Smooth muscle cell (in vitro differentiated cells): ENCODE measurements around the gene COL10A1. TPM values are rescaled to one million over a fixed set of nuclear protein-coding genes. Genes with fewer than 3 reads are reported as not detected.

Experiments
- DNase-seq: peaks from one replicate; lab custom pipeline; 2025; ENCODE audit not compliant: unreplicated experiment; lab: John Stamatoyannopoulos, UW
- H2AFZ ChIP-seq: fragments of 200-600 bp; sonication (generic); 2 replicates; pipeline ENCODE4 v1.6.0; 2016; ENCODE audit warnings: antibody characterized with exemption, low read depth, mild to moderate bottlenecking
- H3F3A ChIP-seq: fragments of 200-600 bp; sonication (generic); 2 replicates; pipeline ENCODE4 v1.6.0; 2017; ENCODE audit warnings: antibody characterized with exemption, low read depth
- H3K27ac ChIP-seq: fragments of 200-600 bp; sonication (generic); 2 replicates; pipeline ENCODE4 v1.5.1; 2016; ENCODE audit warnings: low read depth, mild to moderate bottlenecking
- H3K27me3 ChIP-seq: fragments of 200-600 bp; sonication (generic); 2 replicates; pipeline ENCODE4 v1.6.1; 2016; ENCODE audit warnings: low read depth, mild to moderate bottlenecking
- H3K36me3 ChIP-seq: fragments of 200-600 bp; sonication (generic); 2 replicates; pipeline ENCODE4 v1.5.1; 2016; ENCODE audit warnings: low read depth
- H3K4me1 ChIP-seq: fragments of 200-600 bp; sonication (generic); 2 replicates; pipeline ENCODE4 v1.5.1; 2016; ENCODE audit warnings: low read depth
- H3K4me2 ChIP-seq: fragments of 200-600 bp; sonication (generic); 2 replicates; pipeline ENCODE4 v1.6.0; 2016; ENCODE audit warnings: mild to moderate bottlenecking
- H3K4me3 ChIP-seq: fragments of 200-600 bp; sonication (generic); 2 replicates; pipeline ENCODE4 v1.5.1; 2016; ENCODE audit warnings: mild to moderate bottlenecking
- H3K79me2 ChIP-seq: fragments of 200-600 bp; sonication (generic); 2 replicates; pipeline ENCODE4 v1.6.0; 2016; ENCODE audit warnings: low read depth, mild to moderate bottlenecking
- H3K9ac ChIP-seq: fragments of 200-600 bp; sonication (generic); 2 replicates; pipeline ENCODE4 v1.6.0; 2016; ENCODE audit warnings: low read depth
- H3K9me3 ChIP-seq: fragments of 200-600 bp; sonication (generic); replicated peaks from 2 replicates; pipeline ENCODE4 v1.5.1; 2016; ENCODE audit warnings: low read depth
- H4K20me1 ChIP-seq: fragments of 200-600 bp; sonication (generic); 2 replicates; pipeline ENCODE4 v1.6.0; 2016; ENCODE audit warnings: low read depth
- WGBS: methylation state at CpG from one replicate; pipeline ENCODE4 v1.1.7; 2016; ENCODE audit warnings: low lambda C conversion rate; 5-methylcytosine and 5-hydroxymethylcytosine counted together
- polyA plus RNA-seq: library from polyadenylated mRNA; unstranded; fragments of >200 nt; fragmentation: Nextera tagmentation; extraction: Ambion mirVana; gene quantifications from 2 replicates; pipeline ENCODE4 v1.2.1, GENCODE V29; 2016
- total RNA-seq: library from RNA; depleted of rRNA; stranded (reverse); fragments of >200 nt; gene quantifications from 2 replicates; pipeline ENCODE4 v1.2.3, GENCODE V29; 2014
- TF ChIP-seq, protein P1 (sequence below): fragments of 200-600 bp; sonication (generic); IDR thresholded peaks from 2 replicates; pipeline ENCODE4 v1.5.1; 2017; ENCODE audit warnings: borderline replicate concordance, mild to moderate bottlenecking, antibody characterized with exemption; ENCODE audit not compliant: insufficient read depth, poor library complexity, severe bottlenecking

COL10A1 gene
- total and polyA plus RNA-seq, 2 experiments from 2014 or later, result 0.04 TPM; not detected in 1

DNA sequence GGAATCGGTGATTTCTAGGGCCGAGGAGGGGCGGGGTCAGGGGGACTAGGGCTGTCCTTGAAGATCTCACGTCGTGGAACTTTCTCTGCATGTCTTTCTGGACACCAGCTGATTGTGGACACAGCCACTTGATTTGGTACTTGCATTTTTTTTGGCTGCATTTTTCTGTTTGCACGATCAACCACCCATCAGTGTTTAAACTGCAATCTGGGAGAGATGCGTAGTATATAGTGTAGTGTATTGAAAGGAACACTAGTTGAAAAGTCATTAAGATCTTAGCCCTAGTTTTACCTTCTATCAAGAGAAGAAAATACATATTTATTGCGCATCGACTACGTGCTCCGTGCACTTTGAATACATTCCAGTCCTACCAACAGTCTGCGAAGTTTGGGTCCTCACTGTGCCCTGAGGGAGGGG is 24.6 kb downstream of the COL10A1 start:
- peaks cover 30% of the 10 kb centered on the region for H3K4me1 ChIP-seq
- peak overlapping the region; percentile 53 for H3K27ac ChIP-seq
- H3K4me3 ChIP-seq, result peak overlapping the region; percentile 99
- H3F3A ChIP-seq, result peaks cover 3% of the 10 kb centered on the region
- no peaks in the 10 kb centered on the region for H3K36me3 ChIP-seq
- no peaks in the 10 kb centered on the region for H4K20me1 ChIP-seq
- no peaks in the 10 kb centered on the region for H3K27me3 ChIP-seq
- peak overlapping the region; percentile 66 for H3K9ac ChIP-seq
- 2% methylated on average over 12 of the region's 12 CpGs for WGBS
- TF ChIP-seq, protein P1, sequence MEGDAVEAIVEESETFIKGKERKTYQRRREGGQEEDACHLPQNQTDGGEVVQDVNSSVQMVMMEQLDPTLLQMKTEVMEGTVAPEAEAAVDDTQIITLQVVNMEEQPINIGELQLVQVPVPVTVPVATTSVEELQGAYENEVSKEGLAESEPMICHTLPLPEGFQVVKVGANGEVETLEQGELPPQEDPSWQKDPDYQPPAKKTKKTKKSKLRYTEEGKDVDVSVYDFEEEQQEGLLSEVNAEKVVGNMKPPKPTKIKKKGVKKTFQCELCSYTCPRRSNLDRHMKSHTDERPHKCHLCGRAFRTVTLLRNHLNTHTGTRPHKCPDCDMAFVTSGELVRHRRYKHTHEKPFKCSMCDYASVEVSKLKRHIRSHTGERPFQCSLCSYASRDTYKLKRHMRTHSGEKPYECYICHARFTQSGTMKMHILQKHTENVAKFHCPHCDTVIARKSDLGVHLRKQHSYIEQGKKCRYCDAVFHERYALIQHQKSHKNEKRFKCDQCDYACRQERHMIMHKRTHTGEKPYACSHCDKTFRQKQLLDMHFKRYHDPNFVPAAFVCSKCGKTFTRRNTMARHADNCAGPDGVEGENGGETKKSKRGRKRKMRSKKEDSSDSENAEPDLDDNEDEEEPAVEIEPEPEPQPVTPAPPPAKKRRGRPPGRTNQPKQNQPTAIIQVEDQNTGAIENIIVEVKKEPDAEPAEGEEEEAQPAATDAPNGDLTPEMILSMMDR, result no peak
- no peak for DNase-seq
- H3K4me2 ChIP-seq, result peak overlapping the region; percentile 94
- peaks cover 4% of the 10 kb centered on the region for H3K9me3 ChIP-seq
- H3K79me2 ChIP-seq, result peaks cover 29% of the 10 kb centered on the region
- peak overlapping the region; percentile 100 for H2AFZ ChIP-seq

DNA sequence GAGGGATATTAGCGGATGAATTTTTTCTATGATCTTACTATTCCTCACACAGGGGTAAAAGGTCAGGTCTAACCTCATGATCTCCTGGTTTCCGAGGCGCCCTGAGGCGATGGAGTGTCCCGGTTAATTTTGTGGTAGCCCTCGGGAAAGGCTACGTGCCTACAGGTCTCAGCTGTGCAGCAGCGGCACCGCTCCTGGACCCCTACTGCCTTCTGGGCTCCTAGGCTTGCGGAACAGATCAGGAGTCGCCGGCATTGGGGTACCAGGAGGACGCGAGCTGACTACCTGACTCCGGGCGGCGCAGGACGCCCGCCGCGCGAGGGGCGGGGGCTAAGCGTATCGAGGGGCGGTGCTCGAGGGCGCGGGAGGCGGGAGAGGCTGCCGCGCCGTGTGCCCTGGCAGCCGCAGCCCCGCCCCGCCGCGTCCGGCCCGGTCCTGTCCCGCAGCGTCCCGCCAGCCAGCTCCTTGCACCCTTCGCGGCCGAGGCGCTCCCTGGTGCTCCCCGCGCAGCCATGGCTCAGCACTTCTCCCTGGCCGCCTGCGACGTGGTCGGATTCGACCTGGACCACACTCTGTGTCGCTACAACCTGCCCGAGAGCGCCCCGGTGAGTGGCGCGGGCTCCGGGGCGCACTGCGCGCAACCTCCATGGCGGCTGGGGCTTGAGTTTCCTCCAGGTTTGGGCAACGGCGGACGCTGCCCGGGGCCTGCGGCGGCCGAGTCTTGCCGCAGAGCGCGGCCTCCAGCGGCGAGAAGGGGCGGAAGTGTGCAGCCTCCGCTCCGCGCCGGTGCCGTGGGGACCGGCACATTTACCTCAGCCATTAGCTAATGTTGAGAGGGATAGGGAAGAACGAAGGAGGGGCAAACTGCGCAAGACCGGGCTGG is 25.3 kb downstream of the COL10A1 start, which contains the start of gene NT5DC1:
TSS of gene NT5DC1 (plus strand) at position 435 of the 883 bp plus-strand sequence. CDS start at position 513, 78 bp downstream.
- peaks cover 10% of the 10 kb centered on the region for H3K9me3 ChIP-seq
- 1% methylated on average over 80 of the region's 87 CpGs for WGBS

GRCh38 chr6:116099036-116099435 is 26.9 kb downstream of the COL10A1 start:
- H3K4me2 ChIP-seq, result no peak overlapping the region
- DNase-seq, result no peak

More for the DNA sequence above, 25.3 kb downstream of the COL10A1 start, which contains the start of gene NT5DC1:
- no peaks in the 10 kb centered on the region for H3K27me3 ChIP-seq
- DNase-seq, result peak; percentile 79
- H3K9ac ChIP-seq, result peak within 1 kb of the TSS; percentile 66
- TF ChIP-seq, protein P1, result peak; percentile 27
- no peaks in the 10 kb centered on the region for H4K20me1 ChIP-seq
- H3K79me2 ChIP-seq, result peaks cover 29% of the 10 kb centered on the region
- H3K27ac ChIP-seq, result peak within 1 kb of the TSS; percentile 53
- H3K4me1 ChIP-seq, result peaks cover 23% of the 10 kb centered on the region
- H3K4me3 ChIP-seq, result peak within 1 kb of the TSS; percentile 99
- peaks cover 3% of the 10 kb centered on the region for H3F3A ChIP-seq
- H3K36me3 ChIP-seq, result no peaks in the 10 kb centered on the region
- peak within 1 kb of the TSS; percentile 94 for H3K4me2 ChIP-seq
- peak within 1 kb of the TSS; percentile 100 for H2AFZ ChIP-seq

More at GRCh38 chr6:116099036-116099435, 26.9 kb downstream of the COL10A1 start:
- Histone ChIP-seq H2AFZ (no peak overlapping the region), H3K79me2 (peaks cover 15% of the 10 kb centered on the region), H3K4me1 (peaks cover 10% of the 10 kb centered on the region), H3K36me3 (no peaks in the 10 kb centered on the region), H3K27me3 (no peaks in the 10 kb centered on the region), H3K4me3 (no peak overlapping the region), H4K20me1 (no peaks in the 10 kb centered on the region), H3K9me3 (peaks cover 10% of the 10 kb centered on the region), H3K9ac (no peak overlapping the region), H3F3A (peaks cover 3% of the 10 kb centered on the region), H3K27ac (no peak overlapping the region)
- TF ChIP-seq, protein P1, result no peak
- WGBS, result 85% methylated on average over 1 of the region's 1 CpG
